ENCODE data around the gene TAF15. TPM values are rescaled to one million over a fixed set of nuclear protein-coding genes. Genes with fewer than 3 reads are reported as not detected.

Gene TAF15
- polyA plus RNA-seq, 2 donors: 89.5 to 110 TPM

GRCh38 chr17:35843698-35844097 lies 34.4 kb downstream of the TAF15 start:
- 91 to 94% methylated on average over 2 of the region's 2 CpGs for WGBS, 2 donors
- Histone ChIP-seq H3K4me1 (ENCODE audit: control insufficient read depth in 2 of 2, insufficient read depth in 2 of 2, low read length in 1 of 2) (no peaks in the 10 kb centered on the region), H3K4me3 (ENCODE audit: low read depth in 1 of 2, low read length in 2 of 2) (no peak overlapping the region), H3K27me3 (ENCODE audit: control insufficient read depth in 1 of 2, insufficient read depth in 2 of 2, low read length in 2 of 2) (no peaks in the 10 kb centered on the region), H3K27ac (ENCODE audit: low read depth in 2 of 2, low read length in 1 of 2) (no peak overlapping the region), H3K9me3 (ENCODE audit: control insufficient read depth in 2 of 2, insufficient read depth in 1 of 2, low read depth in 1 of 2, low read length in 1 of 2) (no peaks in the 10 kb centered on the region), H3K36me3 (ENCODE audit: control insufficient read depth in 2 of 2, insufficient read depth in 2 of 2, low read length in 1 of 2) (peaks cover 18 to 20% of the 10 kb centered on the region in 2 donors)

DNA sequence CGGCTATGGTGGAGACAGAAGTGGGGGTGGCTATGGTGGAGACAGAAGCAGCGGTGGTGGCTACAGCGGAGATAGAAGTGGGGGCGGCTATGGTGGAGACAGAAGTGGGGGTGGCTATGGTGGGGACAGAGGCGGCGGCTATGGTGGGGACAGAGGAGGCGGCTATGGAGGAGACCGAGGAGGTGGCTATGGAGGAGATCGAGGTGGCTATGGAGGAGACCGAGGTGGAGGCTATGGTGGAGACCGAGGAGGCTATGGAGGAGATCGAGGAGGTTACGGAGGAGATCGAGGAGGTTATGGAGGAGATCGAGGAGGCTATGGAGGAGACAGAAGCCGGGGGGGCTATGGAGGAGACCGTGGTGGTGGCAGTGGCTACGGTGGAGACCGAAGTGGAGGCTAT lies 35.3 kb downstream of the TAF15 start:
- peaks cover 18 to 20% of the 10 kb centered on the region in 2 donors for H3K36me3 ChIP-seq (ENCODE audit: control insufficient read depth in 2 of 2, insufficient read depth in 2 of 2, low read length in 1 of 2)
- WGBS, 2 donors: 97 to 99% methylated on average over 19 of the region's 19 CpGs
- no peaks in the 10 kb centered on the region for H3K27me3 ChIP-seq (ENCODE audit: control insufficient read depth in 1 of 2, insufficient read depth in 2 of 2, low read length in 2 of 2)
- H3K27ac ChIP-seq (ENCODE audit: low read depth in 2 of 2, low read length in 1 of 2): no peak overlapping the region
- no peaks in the 10 kb centered on the region for H3K4me1 ChIP-seq (ENCODE audit: control insufficient read depth in 2 of 2, insufficient read depth in 2 of 2, low read length in 1 of 2)
- no peaks in the 10 kb centered on the region for H3K9me3 ChIP-seq (ENCODE audit: control insufficient read depth in 2 of 2, insufficient read depth in 1 of 2, low read depth in 1 of 2, low read length in 1 of 2)
- no peak overlapping the region for H3K4me3 ChIP-seq (ENCODE audit: low read depth in 1 of 2, low read length in 2 of 2)

DNA sequence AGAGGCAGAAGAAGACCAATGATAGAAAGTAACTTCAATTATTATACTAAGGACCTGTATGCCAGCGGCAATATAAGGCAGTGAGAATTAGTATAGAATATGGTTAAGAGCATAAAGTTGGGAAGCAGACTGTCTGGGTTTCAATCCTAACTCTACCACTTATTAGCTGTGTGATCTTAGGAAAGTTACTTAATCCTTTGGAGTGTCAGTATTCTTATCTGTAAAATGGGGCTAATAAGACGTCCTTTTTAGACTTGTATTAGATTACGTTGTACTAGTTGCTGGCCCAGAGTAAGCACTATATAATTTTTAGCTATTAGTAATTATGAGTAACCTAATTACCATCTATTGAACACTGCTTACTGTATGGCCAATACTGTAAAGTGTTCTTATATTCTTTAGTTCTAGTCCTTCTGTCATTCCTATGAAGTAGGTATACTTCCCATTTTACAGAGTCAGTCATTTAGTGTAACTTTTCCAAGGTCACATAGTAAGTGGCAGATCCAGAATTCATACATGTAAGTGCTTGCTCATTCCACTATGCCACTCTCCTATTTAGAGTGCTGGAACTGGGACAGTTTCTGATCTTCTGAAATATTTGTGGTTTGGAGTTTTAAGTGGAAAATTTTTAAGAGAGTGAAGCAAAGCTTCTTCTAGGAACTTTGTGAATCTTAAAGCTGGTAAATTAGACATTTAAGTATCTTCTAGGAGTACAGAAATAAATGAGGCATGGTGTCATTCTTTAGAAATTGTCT lies 36.9 kb downstream of the TAF15 start:
- H3K4me1 ChIP-seq (ENCODE audit: control insufficient read depth in 2 of 2, insufficient read depth in 2 of 2, low read length in 1 of 2): no peaks in the 10 kb centered on the region
- no peaks in the 10 kb centered on the region for H3K9me3 ChIP-seq (ENCODE audit: control insufficient read depth in 2 of 2, insufficient read depth in 1 of 2, low read depth in 1 of 2, low read length in 1 of 2)
- peaks cover 18% of the 10 kb centered on the region in 2 donors for H3K36me3 ChIP-seq (ENCODE audit: control insufficient read depth in 2 of 2, insufficient read depth in 2 of 2, low read length in 1 of 2)
- H3K27ac ChIP-seq (ENCODE audit: low read depth in 2 of 2, low read length in 1 of 2): no peak overlapping the region
- H3K4me3 ChIP-seq (ENCODE audit: low read depth in 1 of 2, low read length in 2 of 2): no peak overlapping the region
- no peaks in the 10 kb centered on the region for H3K27me3 ChIP-seq (ENCODE audit: control insufficient read depth in 1 of 2, insufficient read depth in 2 of 2, low read length in 2 of 2)
- WGBS, 2 donors: 86 to 87% methylated on average over 3 of the region's 3 CpGs

DNA sequence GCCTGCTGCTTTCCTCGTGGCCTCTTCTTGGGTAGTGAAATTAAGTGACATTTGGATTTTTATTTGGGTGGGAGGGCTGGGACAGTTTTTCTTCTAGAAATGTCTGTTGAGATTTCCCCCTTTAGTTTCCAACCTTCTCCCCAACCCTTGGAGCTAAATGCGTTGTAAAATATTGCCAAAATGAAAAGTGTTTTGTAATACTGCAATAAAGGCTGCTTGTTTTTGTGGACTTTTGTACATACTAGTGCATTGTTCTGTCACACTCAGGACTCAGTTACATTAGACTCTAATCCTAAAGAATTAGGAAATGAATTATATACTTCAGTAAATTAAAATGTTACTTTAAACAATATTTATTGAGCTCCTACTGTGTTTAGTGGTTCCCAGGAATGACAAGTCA lies 37.7 kb downstream of the TAF15 start:
- H3K4me1 ChIP-seq (ENCODE audit: control insufficient read depth in 2 of 2, insufficient read depth in 2 of 2, low read length in 1 of 2): no peaks in the 10 kb centered on the region
- no peak overlapping the region for H3K27ac ChIP-seq (ENCODE audit: low read depth in 2 of 2, low read length in 1 of 2)
- peaks cover 18 to 21% of the 10 kb centered on the region in 2 donors for H3K36me3 ChIP-seq (ENCODE audit: control insufficient read depth in 2 of 2, insufficient read depth in 2 of 2, low read length in 1 of 2)
- no peaks in the 10 kb centered on the region for H3K9me3 ChIP-seq (ENCODE audit: control insufficient read depth in 2 of 2, insufficient read depth in 1 of 2, low read depth in 1 of 2, low read length in 1 of 2)
- WGBS, 2 donors: 70 to 72% methylated on average over 2 of the region's 2 CpGs
- H3K27me3 ChIP-seq (ENCODE audit: control insufficient read depth in 1 of 2, insufficient read depth in 2 of 2, low read length in 2 of 2): no peaks in the 10 kb centered on the region
- no peak overlapping the region for H3K4me3 ChIP-seq (ENCODE audit: low read depth in 1 of 2, low read length in 2 of 2)

DNA sequence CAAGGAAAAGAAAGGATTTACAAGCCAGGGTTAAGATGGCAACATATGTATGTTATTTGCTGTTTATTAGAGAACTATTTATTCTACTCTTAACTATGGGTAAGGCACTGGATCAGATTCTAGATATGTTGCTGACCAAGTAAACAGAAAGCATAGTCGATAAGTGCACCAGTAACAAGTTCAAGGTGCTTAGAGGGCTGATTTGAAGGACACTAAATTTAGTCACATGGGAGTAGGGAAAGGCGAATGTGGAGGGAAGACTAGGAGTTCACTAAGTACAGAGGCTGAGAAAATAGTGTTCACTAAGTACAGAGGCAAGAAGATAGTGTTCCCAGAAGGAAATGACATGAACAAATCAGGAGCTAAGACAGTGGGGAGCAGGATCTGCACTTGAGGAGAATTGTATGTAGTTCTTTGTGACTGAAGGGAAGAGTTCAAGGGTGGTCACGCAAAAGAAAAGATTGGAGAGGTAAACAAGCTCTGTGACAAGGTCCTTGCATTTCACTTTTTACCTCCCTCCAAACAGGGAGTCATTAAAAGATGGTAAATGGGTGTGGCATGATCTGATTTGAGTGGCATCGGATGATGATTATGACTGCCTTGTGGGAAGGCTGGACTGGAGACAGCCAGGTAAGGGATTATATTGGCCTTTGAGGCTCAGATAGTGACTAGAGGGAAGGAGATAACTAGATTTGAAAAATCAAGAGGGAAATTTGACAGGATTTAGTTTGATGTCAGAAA lies 38.5 kb downstream of the TAF15 start:
- Histone ChIP-seq H3K4me3 (ENCODE audit: low read depth in 1 of 2, low read length in 2 of 2) (no peak overlapping the region), H3K36me3 (ENCODE audit: control insufficient read depth in 2 of 2, insufficient read depth in 2 of 2, low read length in 1 of 2) (peaks cover 15 to 21% of the 10 kb centered on the region in 2 donors), H3K27ac (ENCODE audit: low read depth in 2 of 2, low read length in 1 of 2) (no peak overlapping the region), H3K9me3 (ENCODE audit: control insufficient read depth in 2 of 2, insufficient read depth in 1 of 2, low read depth in 1 of 2, low read length in 1 of 2) (no peaks in the 10 kb centered on the region), H3K27me3 (ENCODE audit: control insufficient read depth in 1 of 2, insufficient read depth in 2 of 2, low read length in 2 of 2) (no peaks in the 10 kb centered on the region), H3K4me1 (ENCODE audit: control insufficient read depth in 2 of 2, insufficient read depth in 2 of 2, low read length in 1 of 2) (no peaks in the 10 kb centered on the region)
- 82 to 91% methylated on average over 4 of the region's 4 CpGs for WGBS, 2 donors

GRCh38 chr17:35849469-35850348 lies 40.4 kb downstream of the TAF15 start:
- H3K36me3 ChIP-seq (ENCODE audit: control insufficient read depth in 2 of 2, insufficient read depth in 2 of 2, low read length in 1 of 2): peaks cover 8 to 11% of the 10 kb centered on the region in 2 donors
- no peak overlapping the region for H3K27ac ChIP-seq (ENCODE audit: low read depth in 2 of 2, low read length in 1 of 2)
- WGBS, 2 donors: 66 to 67% methylated on average over 7 of the region's 7 CpGs
- H3K27me3 ChIP-seq (ENCODE audit: control insufficient read depth in 1 of 2, insufficient read depth in 2 of 2, low read length in 2 of 2): no peaks in the 10 kb centered on the region
- H3K9me3 ChIP-seq (ENCODE audit: control insufficient read depth in 2 of 2, insufficient read depth in 1 of 2, low read depth in 1 of 2, low read length in 1 of 2): no peaks in the 10 kb centered on the region
- no peaks in the 10 kb centered on the region for H3K4me1 ChIP-seq (ENCODE audit: control insufficient read depth in 2 of 2, insufficient read depth in 2 of 2, low read length in 1 of 2)
- H3K4me3 ChIP-seq (ENCODE audit: low read depth in 1 of 2, low read length in 2 of 2): no peak overlapping the region

- Histone ChIP-seq H3K9me3 (ENCODE audit: control insufficient read depth in 2 of 2, insufficient read depth in 1 of 2, low read depth in 1 of 2, low read length in 1 of 2) (no peaks in the 10 kb centered on the region), H3K4me3 (ENCODE audit: low read depth in 1 of 2, low read length in 2 of 2) (no peak overlapping the region), H3K27me3 (ENCODE audit: control insufficient read depth in 1 of 2, insufficient read depth in 2 of 2, low read length in 2 of 2) (no peaks in the 10 kb centered on the region), H3K27ac (ENCODE audit: low read depth in 2 of 2, low read length in 1 of 2) (no peak overlapping the region), H3K4me1 (ENCODE audit: control insufficient read depth in 2 of 2, insufficient read depth in 2 of 2, low read length in 1 of 2) (no peaks in the 10 kb centered on the region), H3K36me3 (ENCODE audit: control insufficient read depth in 2 of 2, insufficient read depth in 2 of 2, low read length in 1 of 2) (peaks cover 0 to 5% of the 10 kb centered on the region in 2 donors)
- WGBS, 2 donors: 69 to 70% methylated on average over 5 of the region's 5 CpGs
Observed at GRCh38 chr17:35855965-35856364, 46.7 kb downstream of the TAF15 start.

- 82 to 92% methylated on average over 2 of the region's 2 CpGs for WGBS, 2 donors
- no peak overlapping the region for H3K4me3 ChIP-seq (ENCODE audit: low read depth in 1 of 2, low read length in 2 of 2)
- H3K27me3 ChIP-seq (ENCODE audit: control insufficient read depth in 1 of 2, insufficient read depth in 2 of 2, low read length in 2 of 2): no peaks in the 10 kb centered on the region
- no peaks in the 10 kb centered on the region for H3K9me3 ChIP-seq (ENCODE audit: control insufficient read depth in 2 of 2, insufficient read depth in 1 of 2, low read depth in 1 of 2, low read length in 1 of 2)
- no peak overlapping the region for H3K27ac ChIP-seq (ENCODE audit: low read depth in 2 of 2, low read length in 1 of 2)
- H3K4me1 ChIP-seq (ENCODE audit: control insufficient read depth in 2 of 2, insufficient read depth in 2 of 2, low read length in 1 of 2): no peaks in the 10 kb centered on the region
- peaks cover 0 to 2% of the 10 kb centered on the region in 2 donors for H3K36me3 ChIP-seq (ENCODE audit: control insufficient read depth in 2 of 2, insufficient read depth in 2 of 2, low read length in 1 of 2)
Observed at GRCh38 chr17:35856603-35857002, 47.3 kb downstream of the TAF15 start.

GRCh38 chr17:35864853-35865252 lies 55.6 kb downstream of the TAF15 start:
- Histone ChIP-seq H3K4me1 (ENCODE audit: control insufficient read depth in 2 of 2, insufficient read depth in 2 of 2, low read length in 1 of 2) (no peaks in the 10 kb centered on the region), H3K9me3 (ENCODE audit: control insufficient read depth in 2 of 2, insufficient read depth in 1 of 2, low read depth in 1 of 2, low read length in 1 of 2) (peaks cover 0 to 2% of the 10 kb centered on the region in 2 donors), H3K27ac (ENCODE audit: low read depth in 2 of 2, low read length in 1 of 2) (no peak overlapping the region), H3K4me3 (ENCODE audit: low read depth in 1 of 2, low read length in 2 of 2) (no peak overlapping the region), H3K36me3 (ENCODE audit: control insufficient read depth in 2 of 2, insufficient read depth in 2 of 2, low read length in 1 of 2) (no peaks in the 10 kb centered on the region), H3K27me3 (ENCODE audit: control insufficient read depth in 1 of 2, insufficient read depth in 2 of 2, low read length in 2 of 2) (no peaks in the 10 kb centered on the region)
- WGBS, 2 donors: 87 to 92% methylated on average over 7 of the region's 7 CpGs

Measured in esophagus (tissue), 2 donors.